GM03348 (cell line): Measurements from ENCODE around the gene FADS6.

ENCODE experiments used
- DNase-seq: peaks from one replicate; pipeline ENCODE4 v3.0.0; 2012; ENCODE audit warnings: low spot score

The FADS6 gene, protein sequence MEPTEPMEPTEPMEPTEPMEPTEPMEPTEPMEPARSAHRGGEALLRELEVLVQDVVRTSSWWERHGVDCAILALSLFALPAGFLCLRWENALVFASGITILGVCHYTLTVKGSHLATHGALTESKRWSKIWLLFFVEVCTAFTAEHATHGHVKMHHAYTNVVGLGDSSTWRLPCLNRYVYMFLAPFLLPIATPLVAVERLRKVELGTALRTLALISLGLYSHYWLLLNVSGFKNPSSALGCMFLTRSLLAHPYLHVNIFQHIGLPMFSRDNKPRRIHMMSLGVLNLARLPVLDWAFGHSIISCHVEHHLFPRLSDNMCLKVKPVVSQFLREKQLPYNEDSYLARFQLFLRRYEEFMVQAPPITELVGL

DNA sequence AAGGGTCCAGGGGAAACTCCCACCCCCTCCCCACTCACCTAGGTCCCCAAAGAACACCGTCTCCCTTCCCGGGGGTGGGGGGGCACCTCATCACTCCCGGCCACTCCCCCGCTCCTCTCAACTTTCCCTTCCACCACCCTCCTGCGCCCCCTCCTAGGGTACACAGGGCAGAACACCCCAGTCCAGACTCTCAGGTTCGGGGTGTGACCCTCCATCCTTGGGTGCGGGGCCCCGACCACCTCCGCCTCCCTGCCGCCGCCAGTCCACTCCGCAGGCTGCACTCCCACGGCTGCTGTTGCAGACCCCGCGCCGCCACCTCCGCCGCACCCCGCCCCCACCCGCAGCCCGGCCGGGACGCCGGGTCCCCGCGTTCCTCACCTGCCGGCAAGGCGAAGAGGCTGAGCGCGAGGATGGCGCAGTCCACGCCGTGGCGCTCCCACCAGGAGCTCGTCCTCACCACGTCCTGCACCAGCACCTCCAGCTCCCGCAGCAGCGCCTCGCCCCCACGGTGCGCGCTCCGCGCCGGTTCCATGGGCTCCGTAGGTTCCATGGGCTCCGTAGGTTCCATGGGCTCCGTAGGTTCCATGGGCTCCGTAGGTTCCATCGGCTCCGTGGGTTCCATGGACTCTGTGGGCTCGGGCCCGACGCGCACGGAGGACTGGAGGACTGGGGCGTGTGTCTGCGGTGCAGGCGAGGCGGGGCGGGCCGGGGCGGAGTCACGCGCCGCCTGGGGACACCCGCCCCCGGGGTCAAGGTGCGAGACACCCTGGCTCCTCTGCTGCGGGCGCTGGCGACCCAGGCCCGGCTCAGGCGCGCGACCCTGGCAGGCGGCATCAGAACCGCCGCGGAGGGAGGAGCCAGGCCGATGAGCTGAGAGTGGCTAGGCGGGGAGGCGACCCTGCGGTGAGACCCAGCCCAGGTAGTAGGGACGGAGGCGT lies at the start of gene FADS6:
Gene FADS6, minus strand, starts transcription at position 660 of the 938 bp plus-strand sequence. Its CDS starts 38 bp downstream, at position 622.
- no peak for DNase-seq

DNA sequence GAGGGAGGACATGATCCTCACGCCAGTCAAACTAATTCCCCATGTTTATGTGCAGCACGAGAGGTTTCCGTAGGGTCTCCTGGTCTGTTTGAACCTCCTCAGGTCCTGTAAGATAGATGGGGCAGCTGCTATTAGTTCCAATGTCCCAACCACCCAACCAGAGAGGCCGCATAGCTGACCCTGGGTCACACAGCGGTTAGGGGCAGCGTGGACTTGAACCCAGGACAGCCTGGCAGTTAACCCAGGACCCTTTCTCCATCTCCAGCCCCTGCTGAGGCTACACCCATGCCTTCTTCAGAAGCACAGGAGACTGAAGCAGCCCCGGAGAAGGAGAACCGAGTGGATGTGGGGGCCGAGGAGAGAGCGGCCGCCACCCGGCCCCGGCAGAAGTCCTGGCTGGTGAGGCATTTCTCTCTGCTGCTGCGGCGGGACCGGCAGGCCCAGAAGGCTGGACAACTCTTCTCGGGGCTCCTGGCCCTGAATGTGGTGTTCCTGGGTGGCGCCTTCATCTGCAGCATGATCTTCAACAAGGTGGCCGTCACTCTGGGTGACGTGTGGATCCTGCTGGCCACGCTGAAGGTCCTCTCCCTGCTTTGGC lies 47.8 kb upstream of the FADS6 start:
- no peak for DNase-seq

DNA sequence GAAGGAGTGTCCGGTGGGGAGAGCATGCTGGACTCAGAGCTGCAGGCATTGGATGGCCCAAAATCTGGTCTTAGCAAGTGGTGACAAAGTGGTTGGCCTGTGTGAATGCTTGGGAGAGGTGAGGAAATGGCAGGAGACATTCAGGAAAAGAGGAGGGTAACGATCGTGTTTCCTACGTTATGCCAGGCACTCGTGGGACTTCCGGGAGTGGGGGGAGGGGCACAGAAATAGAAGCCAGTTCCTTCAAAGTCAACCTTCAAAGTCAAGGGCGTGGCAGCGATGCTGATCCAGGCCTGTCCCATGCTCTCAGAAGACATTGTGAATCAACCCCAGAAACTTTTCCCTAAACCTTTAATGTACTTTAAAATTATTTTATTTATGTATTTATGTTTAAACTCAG lies 46.1 kb upstream of the FADS6 start:
- no peak for DNase-seq

DNA sequence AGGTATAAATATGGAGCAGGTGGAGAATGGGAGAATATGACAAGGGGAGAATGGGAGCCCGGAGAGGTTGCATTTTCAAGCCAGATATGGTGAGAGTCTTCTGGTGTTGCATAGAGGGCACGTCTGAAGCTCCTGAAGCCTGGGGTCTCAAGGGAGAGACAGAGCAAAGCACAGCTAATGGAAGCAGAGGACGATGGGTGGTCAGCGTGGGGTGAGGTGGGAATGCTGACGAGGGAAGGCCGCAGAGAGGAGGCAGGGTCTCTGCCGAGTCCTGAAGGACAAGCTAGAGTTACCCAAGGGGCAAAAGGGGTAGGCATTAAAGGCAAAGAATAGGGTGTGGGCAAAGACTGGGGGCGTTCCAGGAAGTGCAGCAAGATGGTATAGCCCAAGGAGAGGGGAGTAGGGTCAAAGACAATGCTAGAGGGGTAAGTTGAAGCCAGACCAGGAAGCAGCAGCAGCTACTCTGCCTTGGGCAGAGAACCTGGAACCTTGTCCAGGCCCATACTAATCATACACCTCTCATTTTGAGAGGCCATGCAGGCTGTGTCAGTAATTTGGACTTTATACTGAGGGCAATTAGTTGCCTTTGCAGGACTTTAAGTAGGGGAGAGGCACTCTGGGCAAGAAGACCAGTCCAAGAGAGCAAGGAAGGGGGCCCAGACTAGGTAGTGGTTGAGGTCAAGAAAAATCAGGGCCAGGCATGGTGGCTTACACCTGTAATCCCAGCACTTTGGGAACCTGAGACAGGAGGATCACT lies 44.9 kb upstream of the FADS6 start:
- DNase-seq = no peak

DNA sequence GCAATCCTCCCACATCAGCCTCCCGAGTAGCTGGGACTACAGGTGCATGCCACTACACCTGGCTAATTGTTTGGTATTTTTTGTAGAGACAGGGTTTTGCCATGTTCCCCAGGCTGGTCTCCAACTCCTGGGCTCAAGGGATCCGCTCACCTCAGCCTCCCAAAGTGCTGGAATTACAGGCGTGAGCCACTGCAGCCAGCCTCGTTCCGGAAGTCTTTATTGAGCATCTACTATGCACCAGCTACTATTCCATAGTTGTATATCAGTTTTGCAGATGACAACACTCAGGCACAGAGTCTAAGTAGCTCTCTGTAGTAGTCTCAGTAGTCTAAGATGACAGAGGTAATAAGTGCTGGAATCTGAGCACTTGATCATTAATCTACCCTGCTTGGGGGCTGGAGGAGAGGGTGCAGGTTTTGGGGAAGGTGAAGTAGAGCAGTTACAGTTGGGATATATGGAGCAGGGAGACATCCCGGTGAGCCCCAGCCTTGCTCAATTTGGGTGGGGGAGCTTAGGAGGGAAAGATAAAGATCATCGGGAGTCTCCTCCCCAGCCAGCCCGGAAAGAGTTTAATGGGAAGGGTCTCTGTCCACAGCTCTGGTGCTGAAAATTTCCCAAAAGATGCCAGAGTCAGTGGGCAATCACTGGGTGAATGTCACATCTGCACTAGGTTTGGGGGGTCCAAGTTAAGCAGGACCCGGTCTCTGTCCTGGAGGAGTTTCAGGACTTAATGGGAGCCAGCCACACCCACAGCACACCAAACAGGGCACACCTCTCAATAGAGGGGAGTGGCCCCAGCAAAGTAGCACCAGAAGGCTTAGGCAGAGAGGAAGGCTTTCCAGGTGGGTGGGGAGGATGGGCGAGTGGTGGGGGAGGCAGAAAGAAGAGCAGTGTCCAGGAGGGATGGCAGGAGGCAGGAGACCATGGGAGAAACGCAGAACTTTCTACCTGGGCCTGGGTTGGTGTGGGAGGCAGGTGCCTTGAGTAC lies 43.9 kb upstream of the FADS6 start:
- DNase-seq = no peak

DNA sequence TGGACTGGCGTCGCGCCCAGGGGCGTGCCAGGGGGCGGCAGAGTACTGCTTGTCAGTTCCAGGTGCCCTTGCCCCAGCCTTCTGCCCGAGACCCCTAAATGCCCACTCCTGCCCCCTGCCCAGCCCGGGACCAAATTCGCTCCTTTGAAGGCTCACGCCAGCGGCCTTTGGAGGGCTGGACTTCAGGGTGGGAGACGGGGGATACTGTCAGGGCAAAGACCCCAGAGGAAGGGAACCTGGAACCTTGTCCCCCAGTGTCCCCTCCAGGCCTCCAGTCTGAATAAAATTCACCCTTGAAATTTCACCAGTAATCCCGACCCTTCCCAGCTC lies 43.0 kb upstream of the FADS6 start:
- DNase-seq = no peak

DNA sequence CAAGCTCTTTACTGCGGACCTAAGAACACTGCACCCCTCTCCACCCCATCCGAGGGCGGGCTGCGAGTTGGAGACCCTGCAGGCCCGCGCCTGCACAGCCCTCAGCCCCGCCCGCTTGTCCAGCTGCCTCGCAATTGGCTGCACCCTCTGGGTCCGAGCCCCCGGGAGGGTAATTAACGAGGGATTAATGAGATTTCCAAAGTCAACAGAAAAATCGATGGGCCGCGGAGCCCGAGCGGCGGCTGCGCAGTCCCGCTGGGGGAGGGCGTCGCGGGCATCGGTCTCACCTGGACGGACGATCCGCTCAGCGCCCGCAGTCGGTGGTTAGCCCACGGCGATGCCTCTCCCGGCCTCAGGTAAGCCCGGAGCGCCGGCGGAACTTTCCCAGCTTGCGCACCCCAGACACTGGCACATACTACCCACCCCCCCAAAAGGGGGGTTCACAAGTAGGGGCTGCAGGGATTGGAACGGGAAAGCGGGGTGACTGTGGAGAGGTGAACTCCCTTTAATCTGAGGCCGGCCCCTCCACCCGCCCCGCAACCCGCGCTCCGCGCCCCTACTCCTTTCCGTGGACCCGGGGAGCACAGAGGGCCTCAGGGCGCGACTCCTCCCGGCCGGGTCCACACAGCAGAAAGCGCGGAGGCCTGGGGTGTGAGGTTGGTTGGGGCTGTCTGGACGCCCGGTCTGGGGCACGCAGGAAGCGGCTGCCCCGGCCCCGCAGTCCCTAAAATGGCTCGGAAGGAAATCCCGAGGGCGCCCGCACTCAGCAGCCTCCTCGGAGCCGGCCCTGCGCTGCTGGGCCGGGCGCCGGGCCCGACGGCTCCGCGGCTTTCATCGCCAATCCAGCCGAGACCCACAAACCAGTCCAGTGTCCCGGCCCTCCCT lies 42.4 kb upstream of the FADS6 start, which contains the start of gene OTOP3:
Gene OTOP3, plus strand, starts transcription at position 314 of the 885 bp plus-strand sequence. Its CDS starts 24 bp downstream, at position 338.
- DNase-seq = no peak

DNA sequence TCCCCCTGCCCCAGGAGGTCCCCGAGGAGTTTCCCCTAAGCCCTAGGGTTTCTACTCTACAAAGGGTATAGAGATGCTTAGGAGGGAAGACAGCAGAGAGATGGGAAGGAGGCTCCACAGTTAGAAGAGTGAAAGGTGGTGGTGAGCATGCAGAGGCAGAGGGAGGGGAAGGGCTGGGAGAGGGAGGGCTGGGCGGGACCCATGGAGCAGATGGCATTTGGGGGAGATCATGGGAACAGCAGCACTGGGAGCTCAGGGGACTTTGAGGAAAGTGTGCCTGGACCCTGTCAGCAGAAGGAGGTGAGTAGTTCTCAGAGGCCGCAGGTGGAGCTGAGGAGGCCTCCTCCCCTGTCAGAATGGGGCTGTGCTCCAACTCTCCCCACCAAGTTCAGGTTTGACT lies 41.6 kb upstream of the FADS6 start:
- no peak for DNase-seq

DNA sequence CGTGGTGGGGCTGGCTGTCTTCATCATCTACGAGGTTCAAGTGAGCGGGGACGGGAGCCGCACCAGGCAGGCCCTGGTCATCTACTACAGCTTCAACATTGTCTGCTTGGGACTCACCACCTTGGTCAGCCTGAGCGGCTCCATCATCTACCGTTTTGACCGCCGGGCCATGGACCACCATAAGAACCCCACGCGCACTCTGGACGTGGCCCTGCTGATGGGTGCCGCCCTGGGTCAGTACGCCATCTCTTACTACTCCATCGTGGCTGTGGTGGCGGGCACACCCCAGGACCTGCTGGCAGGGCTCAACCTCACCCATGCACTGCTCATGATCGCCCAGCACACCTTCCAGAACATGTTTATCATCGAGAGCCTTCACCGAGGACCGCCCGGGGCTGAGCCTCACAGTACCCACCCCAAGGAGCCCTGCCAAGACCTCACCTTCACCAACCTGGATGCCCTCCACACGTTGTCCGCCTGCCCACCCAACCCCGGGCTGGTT lies 37.2 kb upstream of the FADS6 start:
- no peak for DNase-seq

DNA sequence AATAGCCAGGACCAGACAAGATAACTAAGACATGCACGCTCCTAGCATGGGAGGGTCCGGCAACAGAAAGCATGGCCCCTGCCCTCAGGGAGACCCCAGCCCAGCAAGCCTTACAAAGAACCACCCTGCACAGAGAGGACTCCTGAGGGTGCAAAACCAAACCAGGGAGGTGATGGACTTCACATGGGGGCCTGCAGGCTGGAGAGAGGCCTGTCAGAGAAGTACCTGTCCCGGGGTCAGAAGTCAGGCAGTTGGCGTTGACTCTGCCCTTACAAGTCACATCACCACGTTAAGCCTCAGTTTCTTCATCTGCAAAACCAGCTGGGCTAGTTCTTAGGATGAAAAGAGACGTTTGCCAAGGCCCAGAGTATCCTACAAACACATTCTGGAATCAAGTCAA lies 35.4 kb upstream of the FADS6 start:
- no peak for DNase-seq

DNA sequence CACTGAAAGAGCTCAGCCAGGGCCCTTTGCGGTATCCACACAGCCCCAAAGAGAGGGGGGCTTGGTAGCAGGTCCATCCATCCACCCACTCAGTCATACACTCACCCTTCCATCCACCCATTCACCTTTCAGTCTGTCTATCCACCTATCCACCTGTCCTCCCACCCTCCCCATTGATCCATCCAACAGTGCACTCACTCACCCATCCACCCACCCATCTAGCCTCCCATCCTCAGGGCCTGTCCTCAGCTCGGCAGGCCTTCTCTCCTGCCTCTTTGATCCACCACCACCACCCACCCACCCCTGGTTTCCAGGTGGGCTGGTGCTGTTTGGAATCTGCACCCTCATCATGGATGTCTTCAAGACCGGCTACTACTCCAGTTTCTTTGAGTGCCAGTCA lies 31.8 kb upstream of the FADS6 start:
- DNase-seq = no peak

DNA sequence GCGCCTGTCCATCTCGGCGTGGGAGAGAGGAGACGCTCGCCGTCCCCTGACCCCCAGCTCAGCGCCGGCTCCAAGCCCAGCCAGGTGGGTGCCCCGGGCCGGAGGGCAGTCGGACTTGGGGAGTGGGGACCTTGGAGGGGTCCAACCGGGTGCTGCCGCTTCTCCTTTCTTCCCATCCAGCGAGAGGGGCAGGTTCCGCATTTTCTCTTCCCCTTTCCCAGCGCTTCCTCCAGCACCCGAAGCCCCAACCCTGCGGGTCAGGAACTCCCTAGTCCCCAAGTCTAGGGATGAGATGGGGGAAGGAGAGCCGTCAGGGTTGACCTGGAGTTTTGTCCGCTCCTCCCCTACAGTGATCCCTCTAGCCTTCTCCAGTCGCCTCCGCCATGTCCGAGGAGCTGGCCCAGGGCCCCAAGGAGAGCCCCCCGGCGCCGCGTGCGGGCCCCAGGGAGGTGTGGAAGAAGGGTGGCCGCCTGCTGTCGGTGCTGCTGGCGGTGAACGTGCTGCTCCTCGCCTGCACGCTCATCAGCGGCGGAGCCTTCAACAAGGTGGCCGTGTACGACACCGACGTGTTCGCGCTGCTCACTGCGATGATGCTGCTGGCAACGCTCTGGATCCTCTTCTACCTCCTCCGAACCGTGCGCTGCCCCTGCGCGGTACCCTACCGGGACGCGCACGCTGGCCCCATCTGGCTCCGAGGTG lies 31.0 kb upstream of the FADS6 start, which contains the start of gene OTOP2:
Gene OTOP2, plus strand, starts transcription at position 24 of the 699 bp plus-strand sequence. Its CDS starts 360 bp downstream, at position 384.
- DNase-seq = no peak

DNA sequence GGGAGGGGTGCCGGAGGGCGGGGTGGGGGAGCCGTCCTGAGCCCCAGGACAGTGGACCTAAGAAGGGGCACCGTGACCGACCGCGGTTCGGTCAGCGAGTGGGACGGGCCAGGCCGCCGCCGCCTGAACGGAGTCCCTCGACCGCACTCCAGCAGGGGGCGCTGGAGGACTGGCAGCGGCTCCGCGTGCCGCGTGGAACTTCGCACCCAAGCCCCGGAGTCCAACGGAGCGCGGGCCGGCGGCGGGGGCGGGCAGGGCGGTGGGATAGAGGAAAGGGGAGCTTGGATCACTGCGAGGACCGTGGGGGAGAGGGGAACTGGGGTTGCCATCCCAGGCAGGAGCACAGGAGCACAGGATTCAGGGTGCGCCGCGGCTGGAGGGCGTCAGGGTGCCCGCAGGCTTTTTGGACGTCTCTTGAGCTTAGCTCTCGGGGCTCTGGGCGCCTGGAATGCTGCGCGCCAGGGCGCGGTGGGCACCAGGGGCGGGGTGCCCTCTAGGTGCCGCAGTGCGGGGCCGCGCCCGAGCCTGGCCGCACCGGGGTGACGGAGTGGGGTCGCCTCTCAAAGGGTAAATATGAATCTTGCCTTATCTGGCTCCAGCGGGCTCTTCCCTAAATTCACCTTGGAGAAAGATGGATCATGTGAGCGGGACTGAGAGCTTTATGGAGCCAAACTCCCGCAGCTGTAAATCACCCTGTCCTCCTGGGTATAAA lies 30.3 kb upstream of the FADS6 start:
- DNase-seq = peak; percentile 89

DNA sequence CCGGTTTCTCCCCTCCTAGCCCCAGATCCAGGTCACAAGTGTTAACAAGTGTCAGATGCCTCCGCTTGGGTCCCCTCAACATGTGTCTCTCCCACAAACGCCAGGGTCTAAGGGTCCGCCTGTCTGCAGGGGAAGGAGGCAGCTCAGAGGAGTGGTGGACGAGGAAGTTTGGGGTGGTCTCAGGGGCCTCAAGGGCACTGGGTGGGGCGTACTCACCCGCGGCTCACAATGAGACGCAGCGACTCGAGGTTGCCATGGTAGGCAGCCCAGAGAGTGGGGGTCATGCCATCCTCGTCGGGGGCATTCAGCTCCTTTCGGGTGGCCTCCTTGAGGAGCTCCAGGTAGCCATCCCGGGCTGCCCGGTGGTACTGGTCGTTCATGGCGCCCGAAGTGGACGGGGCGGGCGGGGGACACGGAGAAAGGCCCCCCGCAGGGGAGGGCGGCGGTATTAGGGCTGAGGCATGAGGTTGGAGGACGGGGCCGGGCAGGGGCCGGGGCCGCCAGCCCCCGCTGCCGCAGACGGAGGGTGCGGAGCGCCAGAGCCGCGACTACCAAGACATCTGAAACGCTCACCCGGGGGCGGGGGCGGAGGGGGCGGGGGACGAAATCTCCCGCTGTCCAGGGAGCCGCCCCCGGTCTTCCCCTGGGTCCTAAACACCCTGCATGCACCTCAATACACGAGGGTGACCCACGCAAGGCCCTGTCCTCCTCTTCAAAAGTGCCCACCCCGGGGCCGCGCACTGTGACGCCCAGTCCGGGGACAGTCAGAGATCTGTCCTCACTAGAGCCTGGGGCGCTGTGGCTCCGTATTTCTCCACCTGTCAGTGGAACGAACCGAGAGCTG lies 29.5 kb upstream of the FADS6 start, which contains the start of gene USH1G:
Gene USH1G, minus strand, starts transcription at position 562 of the 844 bp plus-strand sequence. Its CDS starts 182 bp downstream, at position 380.
- peak; percentile 55 for DNase-seq

DNA sequence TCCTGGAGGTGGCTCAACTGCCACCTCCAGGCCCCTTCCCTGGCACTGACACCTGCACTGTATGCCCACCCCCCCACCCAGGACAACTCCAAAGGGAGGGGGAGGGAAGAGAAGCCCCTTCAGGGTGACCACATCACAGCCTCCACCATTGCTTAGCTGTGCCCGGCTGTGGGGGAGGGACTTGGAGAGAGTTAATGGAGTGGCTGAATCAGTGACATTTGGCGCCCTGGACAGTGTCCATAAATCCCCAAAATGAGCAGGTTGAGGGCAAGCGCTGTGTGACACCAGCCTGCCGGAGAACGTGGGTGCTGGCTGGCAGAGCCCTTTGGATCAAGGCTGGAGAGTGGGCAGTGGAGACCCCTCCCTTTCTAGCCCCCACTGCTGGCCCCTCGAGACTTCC lies 28.7 kb upstream of the FADS6 start:
- DNase-seq = no peak

DNA sequence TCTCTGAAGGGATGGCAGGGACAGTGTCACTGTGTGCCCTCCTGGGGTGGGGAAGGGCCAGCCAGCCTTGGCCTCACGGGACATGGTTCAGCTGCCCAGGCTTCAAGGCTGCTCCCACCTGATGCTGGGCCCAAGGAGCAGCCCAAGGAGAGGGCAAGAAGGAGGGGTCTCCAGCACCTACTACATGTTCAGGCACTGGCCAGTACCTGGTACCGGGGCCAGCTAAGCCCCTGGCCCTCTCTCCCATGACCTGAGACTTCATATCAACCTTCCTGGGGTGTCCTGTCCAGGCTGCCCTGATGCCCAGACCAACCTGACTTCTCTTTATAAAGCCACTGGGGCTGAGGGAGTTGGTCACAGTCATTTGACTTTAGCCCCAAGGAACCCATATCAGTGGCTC lies 28.3 kb upstream of the FADS6 start:
- no peak for DNase-seq
